Sigmoid colon (tissue), 7 donors: Measurements from ENCODE around the gene GRIP1. TPM values are rescaled to one million over a fixed set of nuclear protein-coding genes. Genes with fewer than 3 reads are reported as not detected.

Experiments used
- DNase-seq: peaks from one replicate; pipeline ENCODE4 v3.0.0-alpha.2; 2019
- H3K27ac ChIP-seq, 4 donors: fragments of 200-600 bp; sonication (generic); one replicate each; pipeline ENCODE4 v1.5.1; 2016 to 2019; ENCODE audit warnings: mild to moderate bottlenecking in 1 of 4
- H3K27me3 ChIP-seq, 3 donors: fragments of 200-600 bp; sonication (generic); one replicate each; pipeline ENCODE4 v1.5.1; 2019; ENCODE audit warnings: mild to moderate bottlenecking in 1 of 3
- H3K36me3 ChIP-seq, 4 donors: fragments of 200-600 bp; sonication (generic); one replicate each; pipeline ENCODE4 v1.5.1; 2016 to 2019
- H3K4me1 ChIP-seq, 4 donors: fragments of 200-600 bp; sonication (generic); one replicate each; pipeline ENCODE4 v1.5.1; 2017 to 2019
- H3K4me3 ChIP-seq, 4 donors: fragments of 200-600 bp; sonication (generic); one replicate each; pipeline ENCODE4 v1.5.1; 2017 to 2019; ENCODE audit warnings: mild to moderate bottlenecking in 2 of 4, moderate library complexity in 1 of 4
- H3K9me3 ChIP-seq, 4 donors: fragments of 200-600 bp in 3 of 4; sonication (generic) in 3 of 4; one replicate each; pipeline versions ENCODE4 v1.5.1 to v1.6.1; 2013 to 2019
- EP300 ChIP-seq, 4 donors: sonication (generic); formaldehyde crosslinking; IDR thresholded peaks; one replicate each; pipeline ENCODE4 v1.6.1; 2017; ENCODE audit warnings: antibody characterized with exemption in 4 of 4
- POLR2A ChIP-seq, 2 donors: fragments of 450-650 bp; IDR thresholded peaks; one replicate each; pipeline ENCODE4 v1.6.1; 2016; ENCODE audit warnings: antibody characterized with exemption in 2 of 2, mild to moderate bottlenecking in 2 of 2, moderate library complexity in 2 of 2
- POLR2AphosphoS5 ChIP-seq, 4 donors: sonication (generic); formaldehyde crosslinking; IDR thresholded peaks; one replicate each; pipeline ENCODE4 v1.6.1; 2017; ENCODE audit warnings: antibody characterized with exemption in 4 of 4
- WGBS, 2 donors: extraction: QIAGEN DNeasy Blood & Tissue Kit; methylation state at CpG; one replicate each; pipeline ENCODE4 v1.1.7; 2013; 5-methylcytosine and 5-hydroxymethylcytosine counted together
- intact Hi-C: fragments of 100-400 bp; cut with DNase I; formaldehyde crosslinking; loops from one replicate; pipeline ENCODE4 v1.15.1; 2023
- polyA plus RNA-seq, 3 donors: library from polyadenylated mRNA; stranded (reverse); fragments of 200-250 nt; gene quantifications; one replicate each; pipeline ENCODE4 v1.2.3, GENCODE V29; 2013
- total RNA-seq, 4 donors: library from RNA; depleted of rRNA; stranded (reverse); fragments of >200 nt; gene quantifications; one replicate each; pipeline ENCODE4 v1.1.0, GENCODE V29; 2016
- TF ChIP-seq, protein P1 (sequence below), 4 experiments: fragments of 450-650 bp in 3 of 4; fragments of 200-600 bp in 1 of 4; IDR thresholded peaks; one replicate each; pipeline ENCODE4 v1.5.1; 2016 to 2019; ENCODE audit warnings: antibody characterized with exemption in 4 of 4, mild to moderate bottlenecking in 3 of 4, moderate library complexity in 2 of 4
- donor health status: healthy with polysubstance abuse.
- donor health status: Bipolar disorder and iron deficiency.
- donor health status: healthy.

GRIP1 gene
- total and polyA plus RNA-seq, 7 donors = 0.46 to 14.0 (median 6.3) TPM

DNA sequence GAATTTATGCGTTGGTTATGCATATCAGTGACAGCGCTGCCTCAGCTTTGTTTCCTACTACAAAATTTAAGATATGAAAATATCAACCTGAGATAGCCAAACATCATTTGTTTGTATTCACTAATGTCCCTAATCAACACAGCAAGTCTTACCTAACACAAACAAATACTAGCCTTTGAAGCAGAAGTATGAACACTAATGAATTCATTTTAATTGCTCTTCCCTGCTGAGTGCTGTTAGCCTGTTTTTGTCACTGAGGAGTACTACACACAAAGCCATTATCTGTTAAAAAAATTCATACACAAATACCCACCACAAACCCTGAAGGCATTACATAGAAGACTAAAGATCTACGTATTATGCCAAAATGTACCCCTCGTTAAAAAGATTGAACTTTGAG, 225.8 kb downstream of the GRIP1 start:
- H3K9me3 ChIP-seq = no peaks in the 10 kb centered on the region
- no peak for TF ChIP-seq EP300 (IDR thresholded peaks at IDR 0.05)
- TF ChIP-seq, protein P1, sequence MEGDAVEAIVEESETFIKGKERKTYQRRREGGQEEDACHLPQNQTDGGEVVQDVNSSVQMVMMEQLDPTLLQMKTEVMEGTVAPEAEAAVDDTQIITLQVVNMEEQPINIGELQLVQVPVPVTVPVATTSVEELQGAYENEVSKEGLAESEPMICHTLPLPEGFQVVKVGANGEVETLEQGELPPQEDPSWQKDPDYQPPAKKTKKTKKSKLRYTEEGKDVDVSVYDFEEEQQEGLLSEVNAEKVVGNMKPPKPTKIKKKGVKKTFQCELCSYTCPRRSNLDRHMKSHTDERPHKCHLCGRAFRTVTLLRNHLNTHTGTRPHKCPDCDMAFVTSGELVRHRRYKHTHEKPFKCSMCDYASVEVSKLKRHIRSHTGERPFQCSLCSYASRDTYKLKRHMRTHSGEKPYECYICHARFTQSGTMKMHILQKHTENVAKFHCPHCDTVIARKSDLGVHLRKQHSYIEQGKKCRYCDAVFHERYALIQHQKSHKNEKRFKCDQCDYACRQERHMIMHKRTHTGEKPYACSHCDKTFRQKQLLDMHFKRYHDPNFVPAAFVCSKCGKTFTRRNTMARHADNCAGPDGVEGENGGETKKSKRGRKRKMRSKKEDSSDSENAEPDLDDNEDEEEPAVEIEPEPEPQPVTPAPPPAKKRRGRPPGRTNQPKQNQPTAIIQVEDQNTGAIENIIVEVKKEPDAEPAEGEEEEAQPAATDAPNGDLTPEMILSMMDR (IDR thresholded peaks at IDR 0.05) = no peak
- TF ChIP-seq POLR2A (IDR thresholded peaks at IDR 0.05) = no peak
- no peak for TF ChIP-seq POLR2AphosphoS5 (IDR thresholded peaks at IDR 0.05)
- no peaks in the 10 kb centered on the region for H3K4me1 ChIP-seq
- H3K27ac ChIP-seq = no peak overlapping the region
- intact Hi-C loops = no loop called here
- H3K27me3 ChIP-seq = no peaks in the 10 kb centered on the region
- no peak overlapping the region for H3K4me3 ChIP-seq
- DNase-seq = no peak
- 96% methylated on average over 4 of the region's 4 CpGs for WGBS, 2 donors
- no peaks in the 10 kb centered on the region for H3K36me3 ChIP-seq

DNA sequence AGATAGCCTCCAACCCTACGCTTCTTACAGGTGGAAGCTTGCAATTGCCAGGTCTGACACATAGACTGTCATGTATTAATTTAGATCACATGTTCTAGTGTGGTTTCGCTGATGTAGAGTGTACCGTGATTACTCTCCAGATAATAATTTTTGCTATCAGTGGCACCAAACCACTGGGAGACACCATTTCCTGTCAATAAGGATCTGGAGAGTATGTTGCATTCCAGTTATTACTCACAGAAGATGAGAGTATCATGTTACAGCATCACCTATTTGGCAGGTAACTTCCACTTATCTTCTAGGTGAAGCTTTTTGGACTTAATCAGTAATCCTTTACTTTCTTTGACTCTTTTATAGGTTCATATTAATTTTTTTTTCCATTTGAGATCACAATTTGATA, 229.3 kb downstream of the GRIP1 start:
- Histone ChIP-seq H3K36me3 (peaks cover 0 to 2% (median 0%) of the 10 kb centered on the region in 4 donors), H3K27me3 (no peaks in the 10 kb centered on the region), H3K9me3 (no peaks in the 10 kb centered on the region), H3K4me1 (no peaks in the 10 kb centered on the region), H3K4me3 (no peak overlapping the region), H3K27ac (no peak overlapping the region)
- 92 to 93% methylated on average over 3 of the region's 3 CpGs for WGBS, 2 donors
- intact Hi-C loops = no loop called here
- no peak for DNase-seq
- no peak for TF ChIP-seq POLR2AphosphoS5 (IDR thresholded peaks at IDR 0.05)
- TF ChIP-seq, protein P1 (IDR thresholded peaks at IDR 0.05) = no peak

DNA sequence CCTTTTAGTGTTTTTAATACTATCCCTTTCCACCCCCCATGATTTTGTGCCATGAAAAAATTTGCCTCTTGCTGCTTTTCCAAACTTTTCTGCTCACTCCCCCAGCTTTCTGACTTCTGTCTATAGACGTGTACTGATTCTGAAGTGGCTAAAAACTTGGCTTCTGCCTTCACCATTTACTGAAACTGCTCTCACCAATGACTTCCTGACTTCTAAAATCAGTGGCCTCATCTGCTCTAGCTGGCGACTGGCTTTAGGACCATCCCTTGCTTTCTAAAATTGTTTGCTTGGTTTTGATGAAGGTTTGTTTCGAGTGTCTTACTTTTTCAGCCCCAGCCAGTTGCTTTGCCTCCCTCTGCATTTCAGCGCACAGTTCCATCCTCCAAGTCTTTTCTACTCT, 231.2 kb downstream of the GRIP1 start:
- Histone ChIP-seq H3K9me3 (no peaks in the 10 kb centered on the region), H3K4me1 (no peaks in the 10 kb centered on the region), H3K27ac (no peak overlapping the region), H3K27me3 (no peaks in the 10 kb centered on the region), H3K36me3 (peaks cover 0 to 4% (median 0%) of the 10 kb centered on the region in 4 donors), H3K4me3 (no peak overlapping the region)
- intact Hi-C loops = no loop called here
- 69 to 80% methylated on average over 4 of the region's 4 CpGs for WGBS, 2 donors
- DNase-seq = no peak
- TF ChIP-seq EP300 (IDR thresholded peaks at IDR 0.05) (no peak), POLR2AphosphoS5 (IDR thresholded peaks at IDR 0.05) (no peak), POLR2A (IDR thresholded peaks at IDR 0.05) (no peak)
- TF ChIP-seq, protein P1 (IDR thresholded peaks at IDR 0.05) = no peak

DNA sequence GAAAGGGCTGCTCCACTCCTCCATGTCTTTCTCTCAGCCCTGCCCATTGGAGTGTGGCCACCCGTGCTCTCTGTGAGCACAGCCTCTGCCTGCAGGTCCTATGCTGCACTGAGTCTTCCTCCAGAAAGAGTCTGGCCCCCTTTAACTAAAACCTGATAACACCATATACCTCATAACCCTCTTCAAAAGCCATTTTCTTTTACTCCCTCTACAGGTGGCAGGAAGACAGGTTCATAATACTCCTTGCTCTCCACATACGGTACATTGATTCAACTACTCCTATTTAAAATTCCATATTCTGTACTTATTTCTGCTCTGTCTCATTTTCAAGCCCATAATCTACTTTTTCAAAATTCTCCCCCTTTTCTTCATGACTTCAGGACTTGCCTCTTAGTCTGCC, 232.6 kb downstream of the GRIP1 start:
- Histone ChIP-seq H3K27ac (no peak overlapping the region), H3K36me3 (peaks cover 0 to 4% (median 0%) of the 10 kb centered on the region in 4 donors), H3K4me3 (no peak overlapping the region), H3K4me1 (no peaks in the 10 kb centered on the region), H3K9me3 (no peaks in the 10 kb centered on the region), H3K27me3 (no peaks in the 10 kb centered on the region)
- no peak for DNase-seq
- TF ChIP-seq POLR2AphosphoS5 (IDR thresholded peaks at IDR 0.05) = no peak
- TF ChIP-seq POLR2A (IDR thresholded peaks at IDR 0.05) = no peak
- TF ChIP-seq, protein P1 (IDR thresholded peaks at IDR 0.05) = no peak
- no peak for TF ChIP-seq EP300 (IDR thresholded peaks at IDR 0.05)
- 88 to 89% methylated on average over 2 of the region's 2 CpGs for WGBS, 2 donors
- intact Hi-C loops = no loop called here

DNA sequence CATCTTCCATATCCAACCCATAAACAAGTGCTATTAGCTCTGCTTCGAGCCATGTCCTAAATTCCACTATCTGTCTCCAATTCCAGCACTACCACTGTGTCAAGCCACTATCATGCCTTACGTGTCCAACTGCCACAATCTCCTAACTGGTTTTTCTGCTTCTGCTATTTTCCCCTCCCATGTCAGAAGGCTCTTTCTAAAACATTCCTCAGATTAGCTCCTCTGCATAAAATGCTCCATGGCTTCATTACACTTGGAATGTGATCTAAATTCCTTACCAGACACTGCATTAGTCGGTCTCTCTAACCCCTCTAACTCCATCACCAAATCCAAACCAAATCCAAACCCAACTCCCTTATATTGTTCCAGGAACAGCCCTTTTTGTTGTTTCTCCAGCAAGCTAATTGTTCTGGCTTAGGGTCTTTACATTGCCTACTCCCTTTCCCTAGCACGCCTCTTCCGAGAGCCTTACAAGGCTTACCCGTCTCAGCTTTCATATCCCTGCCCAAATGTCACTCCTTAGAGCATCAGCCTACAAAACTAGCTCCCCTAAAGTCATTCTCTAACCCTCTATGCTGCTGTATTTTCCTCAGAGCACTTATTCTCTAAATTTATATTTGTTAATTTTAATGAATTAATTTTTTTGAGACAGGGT, 236.8 kb downstream of the GRIP1 start:
- H3K4me3 ChIP-seq = no peak overlapping the region
- no peaks in the 10 kb centered on the region for H3K4me1 ChIP-seq
- DNase-seq = no peak
- no peak overlapping the region for H3K27ac ChIP-seq
- H3K27me3 ChIP-seq = no peaks in the 10 kb centered on the region
- H3K36me3 ChIP-seq = peaks cover 0 to 4% (median 0%) of the 10 kb centered on the region in 4 donors
- H3K9me3 ChIP-seq = no peaks in the 10 kb centered on the region
- TF ChIP-seq POLR2A (IDR thresholded peaks at IDR 0.05) (no peak), EP300 (IDR thresholded peaks at IDR 0.05) (no peak), POLR2AphosphoS5 (IDR thresholded peaks at IDR 0.05) (no peak)
- TF ChIP-seq, protein P1 (IDR thresholded peaks at IDR 0.05) = no peak
- 91 to 94% methylated on average over 6 of the region's 6 CpGs for WGBS, 2 donors
- intact Hi-C loops = no loop called here
